Ecto neural progenitor cell (in vitro differentiated cells): Measurements from ENCODE around the gene DLG1.
A peak's percentile ranks its signal among the peaks of the same experiment; 100 is the strongest.

Experiments
- DNase-seq: peaks from one replicate; pipeline ENCODE4 v3.0.0-alpha.2; 2018; ENCODE audit warnings: low spot score

Gene DLG1

DNA sequence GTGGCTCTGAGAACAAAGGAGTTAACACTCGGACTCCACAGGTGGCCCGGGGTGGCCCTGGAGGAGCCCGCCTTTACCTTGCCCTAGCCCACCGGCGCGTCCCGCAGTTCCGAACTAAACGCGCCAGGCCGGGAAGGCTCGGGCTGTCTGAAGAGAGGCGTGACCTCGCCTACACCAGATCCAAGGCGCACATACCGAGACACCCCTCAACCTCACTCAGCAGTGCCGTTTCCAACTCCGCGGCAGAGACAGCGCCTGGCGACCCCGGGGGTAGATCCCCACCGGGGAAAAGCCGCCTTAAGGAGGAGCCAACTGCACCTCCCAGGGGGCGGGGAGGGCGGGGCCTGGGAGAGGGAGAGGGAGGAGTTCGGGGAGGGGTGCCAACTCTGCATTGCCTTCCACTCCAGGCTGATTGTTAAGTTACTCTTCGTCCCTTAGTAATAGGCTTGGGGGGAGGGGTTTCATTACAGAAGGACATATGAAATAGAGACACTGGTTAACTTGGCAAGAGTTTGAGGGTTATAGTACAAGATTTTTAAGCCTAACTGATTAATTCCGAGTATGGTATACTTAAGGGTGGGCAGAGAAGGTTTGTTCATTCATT is at the start of gene DLG1:
Gene DLG1 (minus strand): TSS at position 272 of the 604 bp plus-strand sequence. CDS start 1,408 bp downstream, outside the sequence.
- peak; percentile 88 for DNase-seq

GRCh38 chr3:197348014-197348413 is 49.6 kb upstream of the DLG1 start:
- DNase-seq, result no peak

DNA sequence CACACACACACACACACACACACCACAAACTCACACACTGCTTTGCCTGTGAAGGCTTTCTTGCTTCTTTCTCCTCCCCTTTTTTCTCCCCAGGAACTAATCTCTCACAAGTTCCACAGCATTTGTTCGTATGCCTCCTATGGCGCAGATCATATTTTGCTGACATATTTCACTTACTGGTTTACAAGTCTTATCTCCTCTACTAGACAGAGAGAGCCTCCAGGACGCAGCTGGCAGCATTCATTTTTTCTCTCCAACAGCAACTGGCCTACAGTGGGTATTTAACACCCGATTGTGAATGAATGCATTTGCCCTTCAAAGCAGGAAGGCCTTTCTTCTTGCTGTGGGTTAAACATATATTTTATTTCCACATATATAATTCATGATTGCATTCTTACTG is 47.0 kb upstream of the DLG1 start:
- no peak for DNase-seq

- no peak for DNase-seq
These were observed 46.3 kb upstream of the DLG1 start for GRCh38 chr3:197344582-197345318.

DNA sequence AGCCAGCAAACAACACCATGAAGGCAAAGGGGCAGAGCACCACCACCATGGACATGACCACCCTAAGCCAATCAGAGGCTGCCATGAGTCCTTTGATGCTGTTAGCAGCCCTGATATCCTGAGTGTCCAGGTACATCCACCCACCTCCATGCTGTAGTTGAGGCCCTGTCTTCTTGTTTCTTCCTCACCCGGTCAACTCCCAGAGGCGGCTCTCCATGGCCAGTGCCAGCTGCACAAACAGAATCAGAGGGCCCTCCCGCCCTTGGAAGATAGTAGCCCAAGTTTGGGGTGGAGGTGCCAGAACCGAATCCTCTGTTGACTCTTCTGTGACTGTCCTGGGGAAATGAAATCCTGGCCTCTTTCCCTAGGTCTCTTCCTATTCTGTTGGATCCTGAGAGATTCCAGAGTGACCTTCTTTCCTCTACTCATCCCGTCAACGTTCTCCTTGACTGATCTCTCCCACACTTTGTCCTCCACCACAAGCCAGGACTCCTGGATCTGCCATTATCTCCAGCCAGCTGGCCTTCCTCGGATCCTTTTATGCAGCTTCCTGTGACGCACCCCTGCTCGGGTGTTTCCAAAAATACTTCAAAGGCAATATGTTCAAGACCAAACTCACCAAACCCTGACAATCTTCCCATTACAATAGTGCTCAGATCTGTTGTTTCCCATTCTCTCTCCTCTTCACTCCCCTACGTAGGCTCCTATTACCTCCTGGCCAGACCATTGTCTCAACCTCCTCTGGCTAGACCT is 45.4 kb upstream of the DLG1 start:
- DNase-seq, result no peak

GRCh38 chr3:197343111-197343510 is 44.7 kb upstream of the DLG1 start:
- DNase-seq, result no peak

- no peak for DNase-seq
These were observed 42.1 kb upstream of the DLG1 start for GRCh38 chr3:197340521-197340871.

DNA sequence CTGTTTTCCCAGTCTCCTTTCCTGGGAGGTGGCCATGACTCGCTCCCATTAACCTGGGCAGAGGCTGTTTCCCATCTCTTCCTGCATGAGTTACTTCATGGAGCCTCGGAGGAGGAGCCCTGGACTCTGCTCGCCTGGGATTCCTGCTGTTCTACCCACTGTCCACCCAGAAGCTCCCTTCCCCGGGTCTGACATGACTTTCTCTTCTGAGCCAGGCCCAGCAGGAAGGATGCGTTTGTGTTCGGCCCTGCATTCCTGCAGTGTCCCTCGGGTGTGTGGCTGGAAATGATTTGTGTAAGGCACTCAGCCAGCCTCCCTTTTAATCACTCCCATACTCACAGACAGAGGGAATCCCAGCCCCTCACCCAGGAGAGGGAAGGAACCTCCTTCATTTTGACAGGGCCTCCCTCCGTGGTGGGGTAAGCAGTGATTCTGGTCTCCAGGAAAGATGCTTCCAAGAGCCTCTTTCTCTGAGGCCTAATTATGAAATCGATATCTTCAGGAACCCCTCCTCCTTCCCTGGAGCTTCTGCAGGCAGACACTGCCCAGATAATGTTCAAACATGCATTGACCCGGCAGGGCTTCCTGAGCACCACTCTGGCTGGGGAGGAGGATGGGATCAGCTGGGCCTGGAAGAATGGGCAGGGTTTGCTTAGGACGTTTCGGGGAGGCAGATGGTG is 41.6 kb upstream of the DLG1 start:
- DNase-seq, result no peak

GRCh38 chr3:197338586-197338985 is 40.2 kb upstream of the DLG1 start:
- DNase-seq, result no peak

DNA sequence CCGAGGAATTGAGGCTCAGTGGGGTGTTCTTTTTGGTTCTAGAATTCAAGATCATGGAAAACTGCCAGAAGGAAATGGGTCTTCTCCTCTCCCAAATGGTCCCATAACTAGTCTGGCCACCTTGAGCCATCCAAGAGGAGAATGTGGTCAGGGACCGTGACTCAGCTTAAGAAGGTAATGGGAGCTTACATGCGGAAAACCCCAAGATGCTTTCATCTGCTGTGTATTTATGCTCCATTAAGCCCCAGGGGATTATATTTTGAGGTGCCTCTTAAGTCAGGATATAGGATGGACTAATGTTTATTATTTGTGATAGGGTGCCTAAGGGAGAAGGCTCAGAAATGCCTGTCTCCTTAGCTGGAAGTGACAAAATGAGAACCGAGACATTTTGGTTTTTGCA is 39.2 kb upstream of the DLG1 start:
- no peak for DNase-seq

DNA sequence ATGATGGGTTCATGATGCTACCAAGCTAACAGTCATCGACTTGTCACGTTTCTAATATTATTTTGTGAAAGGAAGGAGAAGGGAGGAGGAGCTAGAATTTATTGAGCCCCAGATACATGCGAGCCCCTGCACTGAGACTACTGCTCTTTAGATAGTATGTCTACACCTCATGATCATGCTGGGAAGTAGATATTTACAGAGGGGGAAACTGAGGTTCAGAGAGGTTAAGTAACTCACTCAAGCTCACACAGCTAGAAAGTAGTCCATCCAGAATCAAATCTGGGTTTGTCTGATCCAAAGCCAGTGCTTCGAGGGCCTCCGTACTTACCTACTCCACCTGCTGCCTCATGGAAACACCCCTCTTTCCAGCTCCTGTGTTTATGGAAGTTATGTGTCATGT is 38.8 kb upstream of the DLG1 start:
- no peak for DNase-seq

GRCh38 chr3:197336348-197336747 is 37.9 kb upstream of the DLG1 start:
- no peak for DNase-seq

DNA sequence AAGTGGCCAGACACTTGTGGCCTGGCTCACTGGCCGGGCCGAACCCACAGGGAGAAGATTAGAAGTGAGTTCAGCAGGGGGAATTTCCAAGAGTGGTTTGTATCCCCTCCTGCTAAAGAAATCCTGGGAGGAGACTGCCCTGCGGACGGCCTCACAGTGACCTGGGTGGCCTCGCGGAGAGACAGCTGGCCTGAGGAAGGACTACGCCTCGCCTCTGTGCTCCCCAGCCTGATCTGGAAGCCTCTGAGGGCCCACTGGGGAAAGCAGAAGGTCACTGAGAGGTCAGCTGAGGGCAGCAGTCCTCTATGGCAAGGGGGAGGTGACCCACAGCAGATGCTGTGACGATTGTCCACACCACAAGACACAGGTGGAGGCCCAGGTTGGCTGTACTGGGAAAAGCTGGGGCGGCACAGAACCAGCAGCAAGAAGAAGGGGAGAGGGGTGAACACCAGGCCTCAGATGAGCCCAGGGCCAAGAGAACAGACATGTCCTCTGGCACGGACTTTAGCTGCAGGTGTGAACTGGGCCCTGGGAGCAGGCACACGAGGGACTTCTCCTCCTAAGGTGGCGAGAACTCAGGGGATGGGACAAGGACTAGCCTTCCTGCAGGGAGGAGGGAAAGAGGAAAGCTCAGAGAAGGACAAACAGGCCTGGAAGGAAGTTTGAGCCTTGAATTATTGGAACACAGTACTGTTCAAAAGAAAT is 37.2 kb upstream of the DLG1 start:
- DNase-seq, result peak; percentile 54

DNA sequence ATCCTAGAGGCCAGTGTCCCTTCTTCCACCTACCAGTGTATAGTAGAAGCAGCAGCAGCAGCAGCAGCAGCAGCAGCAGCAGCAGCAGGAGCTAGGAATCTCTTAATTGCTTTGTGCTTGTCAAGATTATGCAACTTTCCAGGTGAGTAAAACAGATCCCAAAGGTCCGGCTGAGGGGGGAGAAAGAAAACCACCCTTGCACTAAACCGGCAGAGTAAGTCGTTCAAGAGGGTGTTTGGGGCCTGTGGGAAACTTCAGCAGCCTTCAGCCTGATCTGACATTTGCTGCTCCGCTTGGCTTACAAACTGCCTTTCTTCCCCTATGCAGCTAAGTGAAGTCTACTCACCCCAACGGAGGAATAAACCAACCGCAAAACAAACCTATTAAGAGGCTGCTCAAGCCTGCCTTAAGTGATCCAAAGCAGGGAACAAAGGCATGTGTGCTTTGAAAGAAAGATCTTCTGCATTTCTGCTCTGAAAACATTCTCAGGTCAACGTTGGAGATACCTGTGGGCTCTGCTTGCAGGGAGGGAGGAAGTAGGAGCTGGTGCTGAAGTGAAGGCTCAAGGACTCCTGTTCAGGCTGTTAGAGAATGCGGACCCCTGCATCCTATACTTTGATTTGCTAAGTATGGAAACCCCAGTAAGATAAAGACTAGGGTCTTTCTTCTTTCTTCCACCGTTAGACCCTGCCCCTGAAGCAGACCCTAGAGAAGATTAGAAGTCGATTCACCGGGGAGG is 35.7 kb upstream of the DLG1 start:
- peak; percentile 52 for DNase-seq

GRCh38 chr3:197331131-197331530 is 32.7 kb upstream of the DLG1 start:
- DNase-seq, result no peak

- DNase-seq, result no peak
These were observed 31.0 kb upstream of the DLG1 start for GRCh38 chr3:197329382-197329781.

GRCh38 chr3:197328198-197328597 is 29.8 kb upstream of the DLG1 start:
- no peak for DNase-seq

GRCh38 chr3:197327701-197328100 is 29.3 kb upstream of the DLG1 start:
- no peak for DNase-seq

DNA sequence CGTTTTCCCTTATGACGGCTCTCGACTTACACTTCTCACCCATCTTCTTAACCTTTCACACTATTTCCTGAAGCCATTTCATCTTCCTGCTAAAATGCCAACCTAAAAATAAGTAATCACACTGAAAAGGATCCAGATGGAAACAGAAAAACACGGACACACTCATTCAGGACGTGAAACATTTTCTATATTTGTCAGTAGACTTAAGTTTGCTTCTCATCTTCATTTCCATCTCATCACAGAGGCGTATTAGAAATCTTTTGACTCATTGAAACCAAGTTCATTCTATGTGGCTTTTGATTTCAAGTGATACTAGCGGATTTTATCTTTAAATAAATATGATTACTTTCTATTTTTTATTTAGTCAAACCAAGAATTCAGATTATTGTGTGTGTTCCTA is 27.4 kb upstream of the DLG1 start:
- DNase-seq, result no peak

- DNase-seq, result no peak
These were observed 23.7 kb upstream of the DLG1 start for GRCh38 chr3:197322149-197322548.

- DNase-seq, result no peak
These were observed 22.2 kb upstream of the DLG1 start for GRCh38 chr3:197320582-197320981.
